ENCODE results near the gene FBP2.
"Not testable (repeated sequence)": the region's sequence is repeated elsewhere in the genome, so short reads cannot be mapped to it uniquely, and the experiment has no call there.

DNA sequence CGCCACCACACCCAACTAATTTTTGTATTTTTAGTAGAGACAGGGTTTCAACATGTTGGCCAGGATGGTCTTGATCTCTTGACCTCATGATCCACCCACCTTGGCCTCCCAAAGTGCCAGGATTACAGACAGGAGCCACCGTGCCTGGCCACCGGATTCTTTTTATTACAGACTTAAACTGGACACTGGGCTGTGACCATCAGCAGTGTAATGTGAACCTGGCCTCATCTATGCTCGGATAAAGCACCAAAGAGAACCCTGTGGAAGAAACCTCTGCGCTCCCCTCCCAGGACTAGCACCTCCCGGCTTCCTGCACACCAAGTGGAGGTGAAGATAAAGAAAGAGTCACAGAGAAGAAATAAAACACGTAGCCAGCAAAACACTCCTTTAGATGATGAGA is 941 bp downstream of the FBP2 start:
- TF ChIP-seq, protein P1, sequence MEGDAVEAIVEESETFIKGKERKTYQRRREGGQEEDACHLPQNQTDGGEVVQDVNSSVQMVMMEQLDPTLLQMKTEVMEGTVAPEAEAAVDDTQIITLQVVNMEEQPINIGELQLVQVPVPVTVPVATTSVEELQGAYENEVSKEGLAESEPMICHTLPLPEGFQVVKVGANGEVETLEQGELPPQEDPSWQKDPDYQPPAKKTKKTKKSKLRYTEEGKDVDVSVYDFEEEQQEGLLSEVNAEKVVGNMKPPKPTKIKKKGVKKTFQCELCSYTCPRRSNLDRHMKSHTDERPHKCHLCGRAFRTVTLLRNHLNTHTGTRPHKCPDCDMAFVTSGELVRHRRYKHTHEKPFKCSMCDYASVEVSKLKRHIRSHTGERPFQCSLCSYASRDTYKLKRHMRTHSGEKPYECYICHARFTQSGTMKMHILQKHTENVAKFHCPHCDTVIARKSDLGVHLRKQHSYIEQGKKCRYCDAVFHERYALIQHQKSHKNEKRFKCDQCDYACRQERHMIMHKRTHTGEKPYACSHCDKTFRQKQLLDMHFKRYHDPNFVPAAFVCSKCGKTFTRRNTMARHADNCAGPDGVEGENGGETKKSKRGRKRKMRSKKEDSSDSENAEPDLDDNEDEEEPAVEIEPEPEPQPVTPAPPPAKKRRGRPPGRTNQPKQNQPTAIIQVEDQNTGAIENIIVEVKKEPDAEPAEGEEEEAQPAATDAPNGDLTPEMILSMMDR (IDR thresholded peaks at IDR 0.05; ENCODE audit: low read depth, low read length, poor library complexity, severe bottlenecking), result not testable (repeated sequence)
- TF ChIP-seq EZH2phosphoT487 (IDR thresholded peaks at IDR 0.05; ENCODE audit: borderline replicate concordance, low read length), result not testable (repeated sequence)

Measured in DOHH2 (cell line).